CD8-positive, alpha-beta memory T cell (primary cell): ENCODE data around the gene CCDC117. TPM values are rescaled to one million over a fixed set of nuclear protein-coding genes. Genes with fewer than 3 reads are reported as not detected.
A peak's percentile ranks its signal among the peaks of the same experiment; 100 is the strongest.

Source experiments
- CTCF ChIA-PET: fragments of 350-600 bp; sonication (Branson Sonifier 250); formaldehyde crosslinking; loops from one replicate; lab custom pipeline; 2021; ENCODE audit warnings: antibody characterized with exemption; lab: Charles Lee
- POLR2A ChIA-PET: fragments of 350-600 bp; sonication (Branson Sonifier 250); formaldehyde crosslinking; loops from one replicate; lab custom pipeline; 2021; ENCODE audit warnings: antibody characterized with exemption; lab: Charles Lee
- DNase-seq, 5 donors: peaks; one replicate each; pipeline versions ENCODE4 v3.0.0 to v3.0.0-alpha.2; 2020 to 2022; ENCODE audit warnings: mixed read lengths in 1 of 5
- H3K27ac ChIP-seq: one replicate; pipeline ENCODE4 v1.7.0; 2013; ENCODE audit warnings: low read depth, mild to moderate bottlenecking, low read length, moderate library complexity
- H3K27me3 ChIP-seq: 2 replicates; pipeline ENCODE4 v1.7.0; 2013; ENCODE audit warnings: low read length, mild to moderate bottlenecking; ENCODE audit not compliant: insufficient read depth, poor library complexity, severe bottlenecking
- H3K36me3 ChIP-seq: 2 replicates; pipeline ENCODE4 v1.7.0; 2013; ENCODE audit warnings: mild to moderate bottlenecking, low read length, moderate library complexity; ENCODE audit not compliant: insufficient read depth
- H3K4me1 ChIP-seq: 2 replicates; pipeline ENCODE4 v1.7.0; 2013; ENCODE audit warnings: mild to moderate bottlenecking, low read length, moderate library complexity; ENCODE audit not compliant: insufficient read depth
- H3K4me3 ChIP-seq: 2 replicates; pipeline ENCODE4 v1.7.0; 2013; ENCODE audit warnings: mild to moderate bottlenecking, low read length
- H3K9me3 ChIP-seq: 2 replicates; pipeline ENCODE4 v1.7.0; 2013; ENCODE audit warnings: mild to moderate bottlenecking, low read length
- H3K27ac Mint-ChIP-seq, 8 donors: one replicate each; pipeline ENCODE4 v1.8.0; 2020 to 2021; ENCODE audit warnings: mixed read lengths in 8 of 8, mild to moderate bottlenecking in 6 of 8, inconsistent platforms in 3 of 8, moderate library complexity in 3 of 8
- H3K27me3 Mint-ChIP-seq, 2 donors: one replicate each; pipeline ENCODE4 v1.8.0; 2020 to 2021; ENCODE audit warnings: mixed read lengths in 2 of 2, mild to moderate bottlenecking in 1 of 2, moderate library complexity in 1 of 2
- H3K36me3 Mint-ChIP-seq, 3 donors: one replicate each; pipeline ENCODE4 v1.8.0; 2020 to 2021; ENCODE audit warnings: mixed read lengths in 3 of 3, inconsistent platforms in 1 of 3, mild to moderate bottlenecking in 1 of 3
- H3K4me1 Mint-ChIP-seq, 3 donors: one replicate each; pipeline ENCODE4 v1.8.0; 2020 to 2021; ENCODE audit warnings: mixed read lengths in 3 of 3, inconsistent platforms in 1 of 3, mild to moderate bottlenecking in 1 of 3
- H3K4me3 Mint-ChIP-seq, 7 donors: one replicate each; pipeline ENCODE4 v1.8.0; 2020 to 2021; ENCODE audit warnings: mixed read lengths in 7 of 7, mild to moderate bottlenecking in 6 of 7, moderate library complexity in 4 of 7, inconsistent platforms in 2 of 7
- H3K9me3 Mint-ChIP-seq, 5 donors: one replicate each; pipeline ENCODE4 v1.8.0; 2020 to 2022; ENCODE audit warnings: mixed read lengths in 5 of 5, mild to moderate bottlenecking in 3 of 5, moderate library complexity in 2 of 5, inconsistent platforms in 1 of 5
- polyA plus RNA-seq: library from polyadenylated mRNA; unstranded; fragments of 300-500 nt; fragmentation: Illumina TruSeq; gene quantifications from one replicate; pipeline ENCODE4 v1.2.3, GENCODE V29; 2021
- total RNA-seq, 2 experiments: library from RNA; stranded (reverse); gene quantifications; one replicate each; pipeline ENCODE4 v1.2.3, GENCODE V29; 2021

CCDC117 gene, protein sequence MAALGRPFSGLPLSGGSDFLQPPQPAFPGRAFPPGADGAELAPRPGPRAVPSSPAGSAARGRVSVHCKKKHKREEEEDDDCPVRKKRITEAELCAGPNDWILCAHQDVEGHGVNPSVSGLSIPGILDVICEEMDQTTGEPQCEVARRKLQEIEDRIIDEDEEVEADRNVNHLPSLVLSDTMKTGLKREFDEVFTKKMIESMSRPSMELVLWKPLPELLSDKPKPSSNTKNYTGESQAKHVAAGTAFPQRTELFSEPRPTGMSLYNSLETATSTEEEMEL
- total RNA-seq, result 10 to 100 TPM; 20.9 to 24.6 TPM
- 11.2 TPM for polyA plus RNA-seq

DNA sequence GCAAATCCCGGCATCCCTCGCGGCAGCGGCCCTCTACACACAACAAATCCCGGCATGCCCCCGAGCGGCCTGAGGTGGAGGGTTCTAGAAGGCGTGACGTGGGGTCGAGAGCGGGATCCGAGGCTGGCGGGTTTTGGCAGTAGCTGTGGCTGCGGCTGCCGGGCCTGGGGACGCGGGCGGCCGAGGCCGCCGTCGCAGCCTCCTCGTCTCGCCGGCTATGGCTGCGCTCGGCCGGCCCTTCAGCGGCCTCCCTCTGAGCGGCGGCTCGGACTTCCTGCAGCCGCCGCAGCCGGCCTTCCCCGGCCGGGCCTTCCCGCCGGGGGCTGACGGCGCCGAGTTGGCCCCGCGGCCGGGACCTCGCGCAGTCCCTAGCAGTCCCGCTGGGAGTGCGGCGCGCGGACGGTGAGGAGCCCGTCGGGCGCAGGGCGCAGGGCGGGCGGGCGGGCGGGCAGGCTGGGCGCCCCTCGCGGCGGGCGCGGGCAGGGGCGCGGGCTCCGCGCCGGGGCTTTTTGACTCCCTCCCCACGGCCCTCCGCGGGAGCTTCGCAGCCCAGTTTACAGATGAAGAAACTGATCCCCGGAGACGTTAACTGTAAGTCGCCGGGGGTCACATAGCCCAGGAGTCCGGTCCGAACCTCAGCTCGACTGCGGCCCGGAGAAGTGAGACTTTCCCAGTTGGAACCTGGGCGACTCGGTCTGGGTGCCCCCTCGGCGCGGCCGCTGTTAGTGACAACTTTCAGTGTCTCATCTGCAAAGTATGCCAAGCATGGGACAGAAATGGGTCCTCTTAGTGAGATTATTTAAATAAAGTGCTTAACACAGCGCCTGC lies at the start of gene CCDC117:
TSS of gene CCDC117 (plus strand) at position 63 of the 828 bp plus-strand sequence. CDS start at position 218, 155 bp downstream.
- peaks cover 4 to 29% (median 12%) of the 10 kb centered on the region in 3 donors for H3K36me3 Mint-ChIP-seq

DNA sequence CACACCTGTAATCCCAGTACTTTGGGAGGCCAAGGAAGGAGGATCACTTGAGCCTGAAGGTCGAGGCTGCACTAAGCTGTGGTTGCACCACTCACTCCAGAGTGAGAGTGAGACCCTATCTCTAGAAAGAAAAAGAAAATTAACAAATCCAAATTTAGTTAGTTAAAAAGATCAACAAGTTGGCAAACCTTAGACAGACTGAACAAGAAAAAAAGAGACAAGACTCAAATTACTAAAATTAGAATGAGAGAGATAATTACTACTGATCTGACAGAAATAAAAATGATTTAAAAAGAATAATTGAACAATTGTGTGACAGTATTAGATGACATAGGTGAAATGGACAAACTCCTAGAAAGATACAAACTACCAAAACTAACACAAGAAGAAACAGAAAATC lies 44.5 kb upstream of the CCDC117 start:
- Mint-ChIP-seq H3K9me3 (no peaks in the 10 kb centered on the region), H3K36me3 (peaks cover 0 to 11% (median 3%) of the 10 kb centered on the region in 3 donors), H3K27me3 (no peaks in the 10 kb centered on the region), H3K4me1 (no peaks in the 10 kb centered on the region), H3K27ac (no peak overlapping the region), H3K4me3 (no peak overlapping the region)
- Histone ChIP-seq H3K4me3 (no peak overlapping the region), H3K4me1 (no peaks in the 10 kb centered on the region), H3K27me3 (no peaks in the 10 kb centered on the region), H3K36me3 (peaks cover 7% of the 10 kb centered on the region), H3K9me3 (no peaks in the 10 kb centered on the region), H3K27ac (no peak overlapping the region)
- CTCF ChIA-PET, result no interaction called here
- no peak for DNase-seq
- POLR2A ChIA-PET, result no interaction called here

More for the DNA sequence above, at the start of gene CCDC117:
- Mint-ChIP-seq H3K27me3 (no peaks in the 10 kb centered on the region), H3K9me3 (no peaks in the 10 kb centered on the region), H3K4me3 (peak within 1 kb of the TSS; percentile 90 to 99 (median 98)), H3K27ac (peak within 1 kb of the TSS; percentile 77 to 99 (median 96)), H3K4me1 (peaks cover 25 to 37% (median 35%) of the 10 kb centered on the region in 3 donors)
- Histone ChIP-seq H3K36me3 (peaks cover 5% of the 10 kb centered on the region), H3K27me3 (no peaks in the 10 kb centered on the region), H3K4me1 (peaks cover 24% of the 10 kb centered on the region), H3K27ac (peak within 1 kb of the TSS; percentile 94), H3K9me3 (no peaks in the 10 kb centered on the region), H3K4me3 (peak within 1 kb of the TSS; percentile 78)
- CTCF ChIA-PET, result interaction anchor here (0.7 to 2.0 kb wide), 11 partner anchors 14 to 176 kb away, joined by 3 to 7 read pairs (median 3); partner anchors contain the start of gene XBP1
- peak; percentile 86 to 94 (median 89) for DNase-seq
- POLR2A ChIA-PET, result interaction anchor here (0.6 to 3.0 kb wide), 5 partner anchors 12 to 30 kb away, joined by 3 to 21 read pairs (median 4); partner anchors contain the start of gene XBP1

DNA sequence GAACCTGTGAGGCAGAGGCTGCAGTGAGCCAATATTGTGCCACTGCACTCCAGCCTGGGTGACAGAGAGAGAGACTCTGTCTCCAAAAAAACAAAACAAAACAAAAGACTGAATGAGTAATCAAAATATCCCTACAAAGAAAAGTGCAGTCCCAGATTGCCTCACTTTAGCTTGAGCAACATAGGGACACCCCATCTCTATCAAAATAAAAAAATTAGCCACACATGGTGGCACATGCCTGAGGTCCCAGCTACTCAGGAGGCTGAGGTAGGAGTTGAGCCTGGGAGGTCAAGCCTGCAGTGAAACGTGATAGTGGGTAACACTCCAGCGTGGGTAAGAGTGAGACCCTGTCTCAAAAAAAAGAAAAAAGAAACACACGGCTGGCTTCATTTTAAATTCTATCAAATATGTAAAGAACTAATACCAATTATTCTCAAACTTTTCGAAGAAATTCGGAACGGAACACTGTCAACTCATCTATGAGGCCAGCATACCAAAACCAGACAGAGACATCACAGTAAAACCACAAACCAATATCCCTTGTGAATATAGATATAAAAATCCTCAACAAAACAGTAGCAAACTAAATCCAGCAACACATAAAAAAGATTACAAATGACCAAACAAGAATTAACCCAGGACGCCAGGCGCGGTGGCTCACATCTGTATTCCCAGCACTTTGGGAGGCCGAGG lies 43.7 kb upstream of the CCDC117 start:
- Histone ChIP-seq H3K27ac (no peak overlapping the region), H3K4me1 (no peaks in the 10 kb centered on the region), H3K9me3 (no peaks in the 10 kb centered on the region), H3K4me3 (no peak overlapping the region), H3K36me3 (peaks cover 7% of the 10 kb centered on the region), H3K27me3 (no peaks in the 10 kb centered on the region)
- Mint-ChIP-seq H3K9me3 (no peaks in the 10 kb centered on the region), H3K27ac (peak overlapping the region in 2 of 8 donors; percentile 18 to 50), H3K4me1 (no peaks in the 10 kb centered on the region), H3K36me3 (peaks cover 0 to 12% (median 5%) of the 10 kb centered on the region in 3 donors), H3K4me3 (no peak overlapping the region), H3K27me3 (no peaks in the 10 kb centered on the region)
- POLR2A ChIA-PET, result no interaction called here
- CTCF ChIA-PET, result no interaction called here
- no peak for DNase-seq

DNA sequence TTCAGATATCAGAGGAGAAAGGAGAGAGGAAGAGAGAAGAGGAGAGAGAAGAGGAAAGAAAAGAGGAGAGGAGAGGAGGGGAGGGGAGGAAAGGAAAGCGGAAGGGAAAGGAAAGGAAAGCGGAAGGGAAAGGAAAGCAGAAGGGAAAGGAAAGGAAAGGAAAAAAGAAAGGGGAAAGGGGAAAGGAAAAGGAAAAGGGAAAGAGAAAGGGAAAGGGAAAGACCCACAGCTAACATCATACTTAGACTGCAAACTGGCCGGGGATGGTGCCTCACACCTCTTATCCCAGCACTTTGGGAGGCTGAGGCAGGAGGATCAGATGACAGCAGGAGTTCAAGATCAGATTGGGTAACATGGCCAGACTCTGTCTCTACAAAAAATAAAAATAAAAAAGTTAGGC lies 42.3 kb upstream of the CCDC117 start:
- H3K4me1 ChIP-seq, result no peaks in the 10 kb centered on the region
- H3K27me3 ChIP-seq, result no peaks in the 10 kb centered on the region
- peaks cover 0 to 9% (median 6%) of the 10 kb centered on the region in 3 donors for H3K36me3 Mint-ChIP-seq
- POLR2A ChIA-PET, result no interaction called here
- H3K4me1 Mint-ChIP-seq, result no peaks in the 10 kb centered on the region
- H3K36me3 ChIP-seq, result peaks cover 5% of the 10 kb centered on the region
- no peak for DNase-seq
- H3K27me3 Mint-ChIP-seq, result no peaks in the 10 kb centered on the region
- H3K27ac Mint-ChIP-seq, result no peak overlapping the region
- no peaks in the 10 kb centered on the region for H3K9me3 Mint-ChIP-seq
- CTCF ChIA-PET, result no interaction called here
- no peak overlapping the region for H3K4me3 ChIP-seq
- H3K9me3 ChIP-seq, result no peaks in the 10 kb centered on the region
- H3K27ac ChIP-seq, result no peak overlapping the region
- H3K4me3 Mint-ChIP-seq, result no peak overlapping the region

DNA sequence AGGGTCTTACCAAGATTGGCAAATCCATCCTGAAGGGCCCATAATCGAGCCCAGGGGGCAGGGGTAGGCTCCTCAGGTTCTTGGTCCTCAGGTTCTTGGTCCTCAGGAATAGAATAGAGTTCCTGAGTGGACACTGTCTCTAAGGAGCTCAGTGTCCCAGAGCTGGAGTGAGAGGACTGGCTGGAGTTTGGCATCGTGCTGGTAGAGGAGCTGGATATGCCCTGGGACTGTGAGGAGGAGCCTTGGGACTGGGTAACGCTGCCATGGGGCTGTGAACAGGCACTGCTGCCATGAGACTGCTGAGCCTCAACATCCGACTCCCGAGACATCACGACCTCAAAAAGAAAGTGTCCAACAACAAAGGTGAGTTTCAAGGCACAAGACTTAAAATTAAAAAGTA lies 38.1 kb upstream of the CCDC117 start:
- Mint-ChIP-seq H3K27me3 (no peaks in the 10 kb centered on the region), H3K36me3 (peaks cover 0 to 7% (median 6%) of the 10 kb centered on the region in 3 donors), H3K4me1 (peaks cover 0 to 8% (median 0%) of the 10 kb centered on the region in 3 donors), H3K9me3 (no peaks in the 10 kb centered on the region), H3K27ac (no peak overlapping the region), H3K4me3 (no peak overlapping the region)
- no peak overlapping the region for H3K27ac ChIP-seq
- H3K9me3 ChIP-seq, result no peaks in the 10 kb centered on the region
- H3K27me3 ChIP-seq, result no peaks in the 10 kb centered on the region
- H3K4me1 ChIP-seq, result no peaks in the 10 kb centered on the region
- no peak for DNase-seq
- CTCF ChIA-PET, result no interaction called here
- no peak overlapping the region for H3K4me3 ChIP-seq
- H3K36me3 ChIP-seq, result no peaks in the 10 kb centered on the region
- POLR2A ChIA-PET, result no interaction called here

DNA sequence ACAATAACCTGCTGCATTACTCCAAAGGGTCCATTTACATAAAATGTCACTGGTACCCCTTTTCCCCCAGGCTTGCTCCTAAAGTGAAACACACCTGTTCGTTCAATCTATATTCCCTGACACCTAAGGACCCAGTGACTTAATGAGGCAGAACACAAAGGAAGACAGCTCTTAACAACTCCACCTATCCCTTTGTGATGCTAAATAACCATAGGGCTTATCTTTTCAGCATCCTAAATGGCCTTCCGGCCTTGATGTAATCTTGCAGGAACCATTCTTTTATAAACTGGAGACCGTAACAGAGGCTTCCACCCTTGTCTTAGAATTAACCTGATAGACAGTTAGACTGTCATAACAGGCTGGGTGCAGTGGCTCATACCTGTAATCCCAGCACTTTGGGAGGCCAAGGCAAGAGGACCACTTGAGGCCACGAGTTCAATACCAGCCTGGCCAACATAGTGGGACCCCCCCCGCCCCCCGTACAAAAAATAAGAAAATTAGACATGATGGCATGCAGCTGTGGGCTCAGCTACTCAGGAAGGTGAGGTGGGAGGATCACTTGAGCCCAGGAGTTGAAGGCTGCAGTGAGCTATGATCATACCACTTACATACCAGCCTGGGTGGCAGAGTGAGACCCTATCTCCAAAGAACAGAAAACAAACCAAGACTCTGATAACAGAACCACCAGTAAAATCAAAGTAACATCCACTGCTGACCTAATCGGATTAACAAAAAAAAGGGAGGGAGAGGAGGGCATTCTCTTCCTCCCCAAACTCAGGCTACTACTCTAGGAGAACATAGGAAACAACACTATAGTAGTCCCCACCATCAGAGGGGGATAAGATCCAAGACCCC lies 36.0 kb upstream of the CCDC117 start:
- Mint-ChIP-seq H3K27me3 (no peaks in the 10 kb centered on the region), H3K9me3 (no peaks in the 10 kb centered on the region), H3K36me3 (peaks cover 0 to 7% (median 6%) of the 10 kb centered on the region in 3 donors), H3K27ac (peak overlapping the region in 1 of 8 donors; percentile 56), H3K4me1 (peaks cover 2 to 13% (median 3%) of the 10 kb centered on the region in 3 donors), H3K4me3 (no peak overlapping the region)
- no peak overlapping the region for H3K4me3 ChIP-seq
- H3K27me3 ChIP-seq, result no peaks in the 10 kb centered on the region
- no peak overlapping the region for H3K27ac ChIP-seq
- DNase-seq, result no peak
- H3K4me1 ChIP-seq, result no peaks in the 10 kb centered on the region
- POLR2A ChIA-PET, result no interaction called here
- no peaks in the 10 kb centered on the region for H3K9me3 ChIP-seq
- no peaks in the 10 kb centered on the region for H3K36me3 ChIP-seq
- CTCF ChIA-PET, result interaction anchor here (0.7 kb wide), 1 partner anchor 205 kb away, joined by 3 read pairs; no protein-coding TSS in a partner anchor

DNA sequence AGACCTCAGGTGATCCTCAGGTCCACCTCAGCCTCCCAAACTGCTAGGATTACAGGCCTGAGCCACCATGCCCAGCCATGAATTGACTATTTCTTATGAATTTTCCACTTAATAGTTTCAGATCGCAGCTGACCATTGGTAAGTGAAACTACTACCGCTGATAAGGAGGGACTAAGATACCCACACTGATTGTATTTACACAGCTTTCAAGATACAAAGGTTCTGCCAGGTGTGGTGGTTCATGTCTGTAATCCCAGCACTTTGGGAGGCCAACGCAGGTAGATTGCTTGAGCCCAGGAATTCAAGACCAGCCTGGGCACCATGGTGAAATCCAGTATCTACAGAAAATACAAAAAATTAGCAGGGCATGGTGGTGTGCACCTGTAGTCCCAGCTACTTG lies 34.8 kb upstream of the CCDC117 start:
- ChIA-PET POLR2A (no interaction called here), CTCF (no interaction called here)
- no peak overlapping the region for H3K4me3 Mint-ChIP-seq

More for the DNA sequence above, 34.8 kb upstream of the CCDC117 start:
- Histone ChIP-seq H3K27ac (no peak overlapping the region), H3K4me3 (no peak overlapping the region), H3K4me1 (peaks cover 3% of the 10 kb centered on the region), H3K27me3 (no peaks in the 10 kb centered on the region), H3K9me3 (no peaks in the 10 kb centered on the region), H3K36me3 (no peaks in the 10 kb centered on the region)
- peaks cover 10 to 22% (median 13%) of the 10 kb centered on the region in 3 donors for H3K4me1 Mint-ChIP-seq
- H3K27me3 Mint-ChIP-seq, result no peaks in the 10 kb centered on the region
- DNase-seq, result no peak
- H3K27ac Mint-ChIP-seq, result no peak overlapping the region
- no peaks in the 10 kb centered on the region for H3K9me3 Mint-ChIP-seq
- peaks cover 0 to 13% (median 6%) of the 10 kb centered on the region in 3 donors for H3K36me3 Mint-ChIP-seq
